ENCODE data around the gene WDR1. TPM values are rescaled to one million over a fixed set of nuclear protein-coding genes. Genes with fewer than 3 reads are reported as not detected.

WDR1 gene
- total RNA-seq, 1 donor from 2014 or later, result 200 TPM

DNA sequence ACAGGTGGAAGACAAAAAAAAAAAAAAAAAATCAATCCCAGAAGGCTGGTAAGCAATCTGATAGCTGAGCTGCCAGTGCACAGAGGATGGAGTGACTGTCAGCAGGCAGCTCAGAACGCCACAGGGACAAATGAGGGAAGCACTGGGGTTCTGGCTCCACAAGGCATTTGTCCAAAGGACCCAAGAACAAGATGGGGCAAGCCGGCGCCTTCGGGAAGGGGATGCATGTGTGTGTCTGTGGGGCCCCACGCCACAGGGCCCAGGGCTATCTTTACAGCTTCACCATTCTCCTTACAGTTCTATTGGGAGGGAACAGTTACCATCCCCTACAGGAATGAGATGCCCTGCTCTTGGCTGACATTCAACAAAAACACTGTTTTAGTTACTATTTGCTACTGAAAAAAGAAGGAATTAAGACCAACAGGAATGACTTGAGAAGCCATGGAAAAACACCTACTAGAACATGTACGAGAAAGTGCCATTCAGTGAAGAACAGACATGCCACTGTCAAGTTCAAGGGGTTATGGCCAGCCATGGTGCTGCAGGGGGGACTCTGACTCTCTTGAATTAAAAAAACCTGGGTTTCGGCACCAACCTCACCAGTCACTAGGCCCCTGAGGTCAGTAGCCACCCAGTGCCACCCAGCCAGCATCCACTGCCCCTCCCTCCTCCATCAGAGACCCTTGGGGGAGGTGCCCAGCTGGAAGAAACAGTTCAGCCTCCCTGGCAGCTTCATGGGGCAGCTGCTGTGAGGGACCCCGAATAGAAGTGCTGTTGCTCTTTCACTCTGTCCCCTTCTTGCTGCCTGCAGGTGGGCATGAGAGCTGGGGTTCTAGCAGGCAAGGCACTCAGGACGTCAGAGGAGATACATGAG, 18.5 kb downstream of the WDR1 start:
- Mint-ChIP-seq H3K9me3 (ENCODE audit: low read depth) (no peaks in the 10 kb centered on the region), H3K4me3 (ENCODE audit: low read depth) (no peak overlapping the region), H3K27me3 (no peaks in the 10 kb centered on the region), H3K36me3 (ENCODE audit: insufficient read depth) (peaks cover 9% of the 10 kb centered on the region), H3K27ac (no peak overlapping the region), H3K4me1 (ENCODE audit: low read depth) (no peaks in the 10 kb centered on the region)
- TF ChIP-seq, protein P1, sequence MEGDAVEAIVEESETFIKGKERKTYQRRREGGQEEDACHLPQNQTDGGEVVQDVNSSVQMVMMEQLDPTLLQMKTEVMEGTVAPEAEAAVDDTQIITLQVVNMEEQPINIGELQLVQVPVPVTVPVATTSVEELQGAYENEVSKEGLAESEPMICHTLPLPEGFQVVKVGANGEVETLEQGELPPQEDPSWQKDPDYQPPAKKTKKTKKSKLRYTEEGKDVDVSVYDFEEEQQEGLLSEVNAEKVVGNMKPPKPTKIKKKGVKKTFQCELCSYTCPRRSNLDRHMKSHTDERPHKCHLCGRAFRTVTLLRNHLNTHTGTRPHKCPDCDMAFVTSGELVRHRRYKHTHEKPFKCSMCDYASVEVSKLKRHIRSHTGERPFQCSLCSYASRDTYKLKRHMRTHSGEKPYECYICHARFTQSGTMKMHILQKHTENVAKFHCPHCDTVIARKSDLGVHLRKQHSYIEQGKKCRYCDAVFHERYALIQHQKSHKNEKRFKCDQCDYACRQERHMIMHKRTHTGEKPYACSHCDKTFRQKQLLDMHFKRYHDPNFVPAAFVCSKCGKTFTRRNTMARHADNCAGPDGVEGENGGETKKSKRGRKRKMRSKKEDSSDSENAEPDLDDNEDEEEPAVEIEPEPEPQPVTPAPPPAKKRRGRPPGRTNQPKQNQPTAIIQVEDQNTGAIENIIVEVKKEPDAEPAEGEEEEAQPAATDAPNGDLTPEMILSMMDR (IDR thresholded peaks at IDR 0.05; ENCODE audit: unreplicated experiment), result no peak
- DNase-seq (ENCODE audit: low spot score, unreplicated experiment), result no peak

DNA sequence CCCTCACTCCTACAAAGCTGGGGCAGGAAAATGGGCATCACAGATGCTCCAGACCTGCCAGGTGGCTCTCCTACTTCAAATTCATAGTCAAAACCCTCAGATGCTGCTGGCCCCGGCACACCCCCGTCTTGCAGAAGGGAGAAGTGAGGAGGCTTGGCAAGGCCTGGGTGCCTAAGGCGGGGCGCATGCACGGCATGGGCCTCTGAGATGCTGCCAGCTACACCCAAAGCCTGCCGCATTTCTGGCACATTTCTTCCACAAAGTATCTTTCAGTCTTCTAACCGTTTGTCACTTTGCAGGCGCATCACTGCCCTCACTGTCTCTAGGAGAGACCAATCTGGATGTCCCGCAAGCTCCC, 19.6 kb downstream of the WDR1 start:
- Mint-ChIP-seq H3K4me3 (ENCODE audit: low read depth) (no peak overlapping the region), H3K9me3 (ENCODE audit: low read depth) (no peaks in the 10 kb centered on the region), H3K4me1 (ENCODE audit: low read depth) (no peaks in the 10 kb centered on the region), H3K36me3 (ENCODE audit: insufficient read depth) (peaks cover 11% of the 10 kb centered on the region), H3K27ac (peak overlapping the region; percentile 27), H3K27me3 (no peaks in the 10 kb centered on the region)
- no peak for DNase-seq (ENCODE audit: low spot score, unreplicated experiment)
- TF ChIP-seq, protein P1 (IDR thresholded peaks at IDR 0.05; ENCODE audit: unreplicated experiment), result no peak

DNA sequence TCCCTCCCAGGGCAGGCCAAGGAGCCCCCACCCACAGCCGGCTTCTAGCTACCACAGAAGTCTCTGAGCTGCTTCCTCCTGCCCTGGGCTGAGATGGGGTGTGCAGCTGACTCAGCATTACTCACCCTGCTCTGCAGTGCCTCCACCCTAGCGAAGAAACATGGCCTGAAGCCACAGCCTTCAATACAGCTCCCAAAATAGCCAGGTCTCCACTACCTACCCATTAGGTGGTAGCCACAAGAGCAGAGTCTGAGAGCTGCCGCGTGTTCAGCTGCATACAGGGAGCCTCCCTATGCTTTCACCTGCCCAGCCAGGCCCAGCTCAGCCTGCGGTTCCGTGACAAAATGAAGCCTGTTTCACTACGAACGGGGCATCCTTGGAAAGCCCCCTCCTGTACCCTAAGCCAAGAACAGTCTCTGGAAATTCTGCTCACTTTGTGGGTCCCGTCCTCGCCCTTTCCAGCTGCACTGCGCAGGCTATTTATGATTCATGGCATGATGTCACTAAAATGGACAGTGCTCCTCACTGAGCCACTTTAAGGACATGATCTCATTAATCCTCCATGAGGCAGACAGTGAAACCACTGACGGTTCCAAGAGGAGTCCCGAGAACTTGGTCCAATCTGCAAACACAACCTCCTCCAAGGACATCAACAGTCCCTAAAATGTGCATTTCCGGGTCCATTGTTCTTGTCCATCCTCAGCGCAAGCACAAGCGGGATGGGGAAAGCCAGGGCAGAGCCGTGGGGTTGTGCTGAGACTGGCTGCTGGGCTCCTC, 20.2 kb downstream of the WDR1 start:
- Mint-ChIP-seq H3K27ac (no peak overlapping the region), H3K27me3 (no peaks in the 10 kb centered on the region), H3K4me1 (ENCODE audit: low read depth) (no peaks in the 10 kb centered on the region), H3K4me3 (ENCODE audit: low read depth) (no peak overlapping the region), H3K36me3 (ENCODE audit: insufficient read depth) (peaks cover 13% of the 10 kb centered on the region), H3K9me3 (ENCODE audit: low read depth) (no peaks in the 10 kb centered on the region)
- TF ChIP-seq, protein P1 (IDR thresholded peaks at IDR 0.05; ENCODE audit: unreplicated experiment), result no peak
- no peak for DNase-seq (ENCODE audit: low spot score, unreplicated experiment)

DNA sequence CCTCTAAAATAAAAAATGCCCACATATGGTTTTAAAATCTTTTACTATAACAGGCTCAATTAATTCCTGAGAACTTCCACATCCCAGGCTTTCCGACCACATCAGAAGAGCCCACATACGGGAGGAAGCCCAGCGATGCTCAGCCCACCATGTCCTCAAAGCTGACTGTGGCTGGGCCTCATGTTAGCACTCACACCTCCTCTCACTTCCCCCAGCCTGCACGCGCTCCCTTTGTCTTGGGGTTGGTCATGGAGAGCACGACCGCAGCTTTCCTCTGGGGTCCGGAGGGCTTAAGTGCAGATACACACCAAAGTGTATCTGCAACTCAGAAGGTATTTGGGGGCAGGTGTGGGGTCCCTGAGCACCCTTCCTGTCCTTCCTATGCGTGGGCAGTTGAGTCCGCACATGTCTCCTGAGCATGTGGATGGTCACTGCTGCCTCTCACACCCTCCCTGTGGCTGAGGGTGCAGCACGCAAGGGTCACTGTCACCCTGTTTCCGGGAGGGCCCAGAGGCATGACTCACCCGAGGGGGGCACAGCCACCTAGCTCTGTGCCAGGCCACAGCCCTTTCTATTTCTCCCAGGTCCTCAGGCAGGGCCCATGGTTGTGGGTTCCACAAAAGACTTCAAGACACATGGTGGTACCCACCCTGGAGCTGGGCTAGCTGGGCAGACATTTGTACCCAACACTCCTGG, 21.2 kb downstream of the WDR1 start:
- Mint-ChIP-seq H3K27ac (no peak overlapping the region), H3K27me3 (no peaks in the 10 kb centered on the region), H3K4me1 (ENCODE audit: low read depth) (peaks cover 3% of the 10 kb centered on the region), H3K9me3 (ENCODE audit: low read depth) (no peaks in the 10 kb centered on the region), H3K36me3 (ENCODE audit: insufficient read depth) (peaks cover 19% of the 10 kb centered on the region), H3K4me3 (ENCODE audit: low read depth) (no peak overlapping the region)
- TF ChIP-seq, protein P1 (IDR thresholded peaks at IDR 0.05; ENCODE audit: unreplicated experiment), result no peak
- DNase-seq (ENCODE audit: low spot score, unreplicated experiment), result no peak

DNA sequence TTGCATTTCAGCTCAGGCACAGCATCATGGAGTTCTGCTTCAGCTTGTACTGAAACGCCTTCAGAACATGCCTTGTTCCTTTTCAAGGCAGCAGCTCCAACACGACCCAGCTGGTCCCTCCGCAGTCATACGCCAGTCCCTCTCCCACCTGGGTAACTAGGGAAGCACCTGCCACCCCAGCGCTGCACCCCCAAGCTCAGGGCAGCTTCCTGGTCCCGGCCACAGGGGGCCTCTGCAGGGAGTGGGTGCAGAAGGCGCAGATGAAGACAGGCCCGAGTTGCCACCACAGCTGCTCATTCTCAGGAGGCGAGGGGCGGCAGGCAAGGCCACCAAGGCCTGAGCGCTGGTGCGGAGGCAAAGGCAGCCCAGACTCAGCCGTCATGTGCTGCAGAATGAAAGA, 21.8 kb downstream of the WDR1 start:
- TF ChIP-seq, protein P1 (IDR thresholded peaks at IDR 0.05; ENCODE audit: unreplicated experiment), result no peak
- peaks cover 23% of the 10 kb centered on the region for H3K36me3 Mint-ChIP-seq (ENCODE audit: insufficient read depth)
- no peaks in the 10 kb centered on the region for H3K9me3 Mint-ChIP-seq (ENCODE audit: low read depth)
- no peak for DNase-seq (ENCODE audit: low spot score, unreplicated experiment)
- no peaks in the 10 kb centered on the region for H3K27me3 Mint-ChIP-seq
- peaks cover 7% of the 10 kb centered on the region for H3K4me1 Mint-ChIP-seq (ENCODE audit: low read depth)
- no peak overlapping the region for H3K4me3 Mint-ChIP-seq (ENCODE audit: low read depth)
- H3K27ac Mint-ChIP-seq, result no peak overlapping the region
